Ascending aorta (tissue), 2 donors: Measurements from ENCODE around the gene AP3B1. TPM values are rescaled to one million over a fixed set of nuclear protein-coding genes. Genes with fewer than 3 reads are reported as not detected.

ENCODE experiments used
- DNase-seq, 2 donors: peaks; one replicate each; pipeline ENCODE4 v3.0.0-alpha.2; 2019; ENCODE audit warnings: low spot score in 2 of 2
- H3K27ac ChIP-seq, 2 donors: fragments of 200-600 bp; sonication (generic); one replicate each; pipeline ENCODE4 v1.5.1; 2016 to 2017; ENCODE audit warnings: mild to moderate bottlenecking in 1 of 2
- H3K27me3 ChIP-seq: fragments of 200-600 bp; sonication (generic); one replicate; pipeline ENCODE4 v1.5.1; 2017
- H3K36me3 ChIP-seq, 2 donors: fragments of 200-600 bp; sonication (generic); one replicate each; pipeline ENCODE4 v1.5.1; 2016
- H3K4me1 ChIP-seq, 2 donors: fragments of 200-600 bp; sonication (generic); one replicate each; pipeline ENCODE4 v1.5.1; 2016 to 2017; ENCODE audit warnings: mild to moderate bottlenecking in 1 of 2
- H3K4me3 ChIP-seq, 2 donors: fragments of 200-600 bp; sonication (generic); one replicate each; pipeline ENCODE4 v1.5.1; 2016 to 2017; ENCODE audit warnings: mild to moderate bottlenecking in 1 of 2
- H3K9me3 ChIP-seq, 2 donors: fragments of 200-600 bp; sonication (generic); one replicate each; pipeline ENCODE4 v1.5.1; 2016
- intact Hi-C: fragments of 100-400 bp; cut with DNase I; formaldehyde crosslinking; loops from one replicate; pipeline ENCODE4 v1.15.1; 2023
- total RNA-seq: library from RNA; depleted of rRNA; stranded (reverse); fragments of >200 nt; gene quantifications from one replicate; pipeline ENCODE4 v1.1.0, GENCODE V29; 2016
- TF ChIP-seq, protein P1 (sequence below), 3 experiments: fragments of 200-600 bp in 2 of 3; fragments of 450-650 bp in 1 of 3; sonication (generic) in 2 of 3; IDR thresholded peaks; one replicate each; pipeline ENCODE4 v1.5.1; 2016 to 2019; ENCODE audit warnings: antibody characterized with exemption in 3 of 3, mild to moderate bottlenecking in 1 of 3, moderate library complexity in 1 of 3

The AP3B1 gene
- total RNA-seq, 1 donor from 2014 or later: 37.3 TPM

DNA sequence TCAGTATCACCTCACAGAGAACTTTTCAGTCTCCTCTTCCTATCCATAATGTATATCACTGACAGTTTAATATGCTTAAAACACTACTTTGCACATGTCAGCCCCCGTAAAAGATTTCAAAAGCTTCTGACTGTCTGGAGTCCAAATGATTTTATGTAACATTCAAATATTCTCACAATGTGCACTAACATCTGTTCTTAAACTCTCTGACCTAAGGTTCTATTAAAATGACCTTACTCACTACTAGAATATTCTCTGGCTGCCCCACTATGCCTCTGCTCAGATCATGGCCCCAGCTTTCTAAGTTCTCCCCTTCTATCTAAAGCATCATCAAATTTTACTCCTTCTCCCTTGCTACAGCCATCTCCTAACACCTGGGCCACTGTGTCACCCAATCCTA is 52.5 kb downstream of the AP3B1 start:
- Histone ChIP-seq H3K27ac (no peak overlapping the region), H3K4me3 (no peak overlapping the region), H3K27me3 (no peaks in the 10 kb centered on the region), H3K9me3 (no peaks in the 10 kb centered on the region), H3K4me1 (no peaks in the 10 kb centered on the region), H3K36me3 (no peaks in the 10 kb centered on the region)
- no peak for DNase-seq
- TF ChIP-seq, protein P1, sequence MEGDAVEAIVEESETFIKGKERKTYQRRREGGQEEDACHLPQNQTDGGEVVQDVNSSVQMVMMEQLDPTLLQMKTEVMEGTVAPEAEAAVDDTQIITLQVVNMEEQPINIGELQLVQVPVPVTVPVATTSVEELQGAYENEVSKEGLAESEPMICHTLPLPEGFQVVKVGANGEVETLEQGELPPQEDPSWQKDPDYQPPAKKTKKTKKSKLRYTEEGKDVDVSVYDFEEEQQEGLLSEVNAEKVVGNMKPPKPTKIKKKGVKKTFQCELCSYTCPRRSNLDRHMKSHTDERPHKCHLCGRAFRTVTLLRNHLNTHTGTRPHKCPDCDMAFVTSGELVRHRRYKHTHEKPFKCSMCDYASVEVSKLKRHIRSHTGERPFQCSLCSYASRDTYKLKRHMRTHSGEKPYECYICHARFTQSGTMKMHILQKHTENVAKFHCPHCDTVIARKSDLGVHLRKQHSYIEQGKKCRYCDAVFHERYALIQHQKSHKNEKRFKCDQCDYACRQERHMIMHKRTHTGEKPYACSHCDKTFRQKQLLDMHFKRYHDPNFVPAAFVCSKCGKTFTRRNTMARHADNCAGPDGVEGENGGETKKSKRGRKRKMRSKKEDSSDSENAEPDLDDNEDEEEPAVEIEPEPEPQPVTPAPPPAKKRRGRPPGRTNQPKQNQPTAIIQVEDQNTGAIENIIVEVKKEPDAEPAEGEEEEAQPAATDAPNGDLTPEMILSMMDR (IDR thresholded peaks at IDR 0.05): no peak
- intact Hi-C loops: no loop called here

DNA sequence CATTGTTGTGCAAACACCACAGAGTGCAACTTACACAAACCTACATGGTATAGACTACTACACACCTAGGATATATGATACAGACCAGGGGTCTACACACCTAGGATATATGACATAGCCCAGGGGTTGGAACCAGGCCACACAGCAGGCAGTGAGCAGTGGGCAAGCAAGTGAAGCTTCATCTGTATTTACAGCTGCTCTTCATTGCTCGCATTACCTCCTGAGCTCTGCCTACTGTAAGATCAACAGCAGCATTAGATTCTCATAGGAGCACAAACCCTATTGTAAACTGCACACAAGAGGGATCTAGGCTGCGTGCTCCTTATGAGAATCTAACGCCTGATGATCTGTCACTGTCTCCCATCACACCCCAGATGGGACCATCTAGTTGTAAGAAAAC is 56.6 kb downstream of the AP3B1 start:
- Histone ChIP-seq H3K27ac (no peak overlapping the region), H3K4me1 (peaks cover 0 to 5% of the 10 kb centered on the region in 2 donors), H3K4me3 (no peak overlapping the region), H3K27me3 (no peaks in the 10 kb centered on the region), H3K36me3 (no peaks in the 10 kb centered on the region), H3K9me3 (no peaks in the 10 kb centered on the region)
- no peak for DNase-seq
- intact Hi-C loops: no loop called here
- TF ChIP-seq, protein P1 (IDR thresholded peaks at IDR 0.05): no peak

DNA sequence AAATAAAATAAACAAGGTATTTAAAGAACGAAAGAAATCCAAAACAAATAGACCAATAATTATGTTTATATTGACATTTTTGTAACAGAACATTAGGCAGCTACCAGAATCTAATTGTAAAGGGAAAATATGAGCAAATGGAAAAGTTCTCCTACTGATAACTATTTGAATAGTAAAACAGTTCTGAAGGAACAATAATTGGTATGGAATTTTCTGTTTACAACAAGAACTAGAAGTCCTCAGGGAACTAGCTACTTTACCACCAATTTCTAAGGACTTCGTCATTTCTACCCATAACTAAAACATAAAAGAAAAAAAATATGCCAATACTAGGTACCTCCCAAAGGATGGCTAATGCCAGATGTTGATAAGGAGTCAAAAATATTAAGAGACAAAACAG is 58.5 kb downstream of the AP3B1 start:
- TF ChIP-seq, protein P1 (IDR thresholded peaks at IDR 0.05): no peak
- no peak overlapping the region for H3K4me3 ChIP-seq
- no peak for DNase-seq
- no peaks in the 10 kb centered on the region for H3K36me3 ChIP-seq
- no peaks in the 10 kb centered on the region for H3K9me3 ChIP-seq
- no peaks in the 10 kb centered on the region for H3K27me3 ChIP-seq
- no peak overlapping the region for H3K27ac ChIP-seq
- H3K4me1 ChIP-seq: peaks cover 0 to 5% of the 10 kb centered on the region in 2 donors
- intact Hi-C loops: no loop called here

DNA sequence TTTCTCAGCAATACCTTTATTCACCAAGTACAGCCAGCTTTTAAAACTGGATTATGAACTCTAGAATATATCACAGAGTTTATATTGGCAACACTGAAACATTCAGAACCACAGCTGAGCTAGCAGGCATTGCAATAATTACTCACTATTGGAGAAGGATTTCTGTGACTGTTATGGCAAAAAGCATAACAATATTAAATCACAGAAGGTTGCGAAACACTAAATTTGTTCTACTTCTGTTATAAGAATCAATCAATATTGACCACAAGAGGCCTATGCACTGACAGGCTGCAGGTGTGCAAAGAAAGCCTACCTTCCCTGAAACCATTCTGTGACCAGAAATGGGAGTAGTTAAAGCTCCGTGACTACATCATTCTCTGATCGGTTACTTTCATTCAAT is 59.2 kb downstream of the AP3B1 start:
- Histone ChIP-seq H3K36me3 (no peaks in the 10 kb centered on the region), H3K4me3 (no peak overlapping the region), H3K4me1 (peaks cover 0 to 5% of the 10 kb centered on the region in 2 donors), H3K9me3 (no peaks in the 10 kb centered on the region), H3K27ac (no peak overlapping the region), H3K27me3 (no peaks in the 10 kb centered on the region)
- DNase-seq: no peak
- intact Hi-C loops: no loop called here
- TF ChIP-seq, protein P1 (IDR thresholded peaks at IDR 0.05): no peak

DNA sequence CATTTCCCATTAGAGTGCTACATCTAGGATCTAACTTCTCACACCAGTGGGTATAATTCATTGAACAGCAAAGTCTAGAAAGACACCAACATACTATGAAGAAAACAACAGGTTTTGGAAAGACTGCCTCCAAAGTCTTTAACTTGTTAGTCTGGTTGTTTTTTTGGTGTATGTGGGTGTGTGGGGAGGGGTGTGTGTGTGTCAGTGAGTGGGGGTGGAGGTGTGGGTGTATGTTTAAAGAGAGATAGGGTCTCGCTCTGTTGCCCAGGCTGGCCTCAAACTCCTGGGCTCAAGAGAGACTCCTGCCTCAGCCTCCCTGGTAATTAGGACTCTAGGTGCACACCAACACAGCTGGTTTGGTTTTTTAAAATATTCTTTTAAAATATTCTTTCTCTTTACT is 59.7 kb downstream of the AP3B1 start:
- Histone ChIP-seq H3K9me3 (no peaks in the 10 kb centered on the region), H3K4me1 (peaks cover 0 to 5% of the 10 kb centered on the region in 2 donors), H3K36me3 (no peaks in the 10 kb centered on the region), H3K27ac (no peak overlapping the region), H3K4me3 (no peak overlapping the region), H3K27me3 (no peaks in the 10 kb centered on the region)
- DNase-seq: no peak
- TF ChIP-seq, protein P1 (IDR thresholded peaks at IDR 0.05): no peak
- intact Hi-C loops: no loop called here

DNA sequence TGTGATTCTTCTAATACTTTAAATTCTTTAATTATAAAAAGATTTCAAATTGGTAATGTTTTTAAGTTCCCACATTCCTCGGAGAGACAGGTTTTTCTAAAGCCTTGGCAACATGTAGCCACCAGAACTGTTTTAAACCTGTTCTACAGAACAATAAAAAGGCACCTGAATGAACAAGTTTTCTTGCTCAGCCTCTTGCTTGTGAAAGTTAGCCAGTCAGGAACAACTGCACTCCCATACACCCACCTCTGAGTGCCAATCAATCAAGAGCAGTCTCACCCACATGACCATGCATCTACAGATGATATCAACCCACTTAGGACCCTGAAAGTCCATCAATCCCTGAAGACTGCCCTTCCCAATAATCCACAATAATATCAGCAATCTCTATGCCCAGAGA is 62.3 kb downstream of the AP3B1 start:
- H3K9me3 ChIP-seq: no peaks in the 10 kb centered on the region
- no peaks in the 10 kb centered on the region for H3K36me3 ChIP-seq
- no peaks in the 10 kb centered on the region for H3K27me3 ChIP-seq
- H3K27ac ChIP-seq: no peak overlapping the region
- H3K4me3 ChIP-seq: no peak overlapping the region
- intact Hi-C loops: no loop called here
- peaks cover 0 to 5% of the 10 kb centered on the region in 2 donors for H3K4me1 ChIP-seq
- TF ChIP-seq, protein P1 (IDR thresholded peaks at IDR 0.05): no peak
- DNase-seq: no peak
